Suprapubic skin (tissue), 4 donors: ENCODE results near the gene GRM7.

ENCODE experiments used
- CTCF ChIP-seq, 2 donors: fragments of 200-600 bp in 1 of 2; fragments of 450-650 bp in 1 of 2; sonication (generic) in 1 of 2; IDR thresholded peaks; one replicate each; pipeline ENCODE4 v1.5.1; 2016 to 2019; ENCODE audit warnings: antibody characterized with exemption in 2 of 2, mild to moderate bottlenecking in 1 of 2, moderate library complexity in 1 of 2
- EP300 ChIP-seq: sonication (generic); formaldehyde crosslinking; IDR thresholded peaks from one replicate; pipeline ENCODE4 v1.6.1; 2017; ENCODE audit warnings: antibody characterized with exemption
- POLR2A ChIP-seq, 2 donors: fragments of 450-650 bp; IDR thresholded peaks; one replicate each; pipeline ENCODE4 v1.6.1; 2017; ENCODE audit warnings: antibody characterized with exemption in 2 of 2, mild to moderate bottlenecking in 2 of 2, moderate library complexity in 2 of 2
- POLR2AphosphoS5 ChIP-seq, 3 donors: sonication (generic); formaldehyde crosslinking; IDR thresholded peaks; one replicate each; pipeline ENCODE4 v1.6.1; 2017; ENCODE audit warnings: antibody characterized with exemption in 3 of 3

GRCh38 chr3:7445331-7445730, 584.4 kb downstream of the GRM7 start:
- TF ChIP-seq POLR2AphosphoS5 (IDR thresholded peaks at IDR 0.05), result no peak
- no peak for TF ChIP-seq CTCF (IDR thresholded peaks at IDR 0.05)
- TF ChIP-seq POLR2A (IDR thresholded peaks at IDR 0.05), result no peak
- no peak for TF ChIP-seq EP300
